ENCODE data around the gene XK. TPM values are rescaled to one million over a fixed set of nuclear protein-coding genes. Genes with fewer than 3 reads are reported as not detected.

XK gene
- total and polyA plus RNA-seq, 9 of the 15 experiments (the other 6 are each of a cell fraction or from before 2014, with no cell fraction given) = 4.0 to 21.6 (median 11.6) TPM

- Histone ChIP-seq H3K36me3 (ENCODE audit: control insufficient read depth, insufficient read depth, low read length) (no peaks in the 10 kb centered on the region), H3K4me1 (replicated peaks in 1 of 2; ENCODE audit: control insufficient read depth in 2 of 2, insufficient read depth in 2 of 2, low read length in 2 of 2) (no peaks in the 10 kb centered on the region), H3K9ac (ENCODE audit: insufficient read depth in 1 of 2, low read depth in 2 of 2, low read length in 2 of 2) (no peak overlapping the region), H3K9me1 (ENCODE audit: control insufficient read depth, insufficient read depth, low read length) (no peaks in the 10 kb centered on the region), H3K27ac (ENCODE audit: extremely low read depth, low read depth, low read length) (no peak overlapping the region), H3K9me3 (replicated peaks; ENCODE audit: control insufficient read depth, insufficient read depth, low read depth, low read length) (no peaks in the 10 kb centered on the region), H4K20me1 (replicated peaks; ENCODE audit: control insufficient read depth, insufficient read depth, low read length) (no peaks in the 10 kb centered on the region), H2AFZ (ENCODE audit: low read depth, low read length) (no peak overlapping the region), H3K4me2 (ENCODE audit: insufficient read depth, low read length) (no peak overlapping the region), H3K79me2 (ENCODE audit: control insufficient read depth, insufficient read depth, low read length) (no peaks in the 10 kb centered on the region), H3K27me3 (ENCODE audit: control insufficient read depth in 2 of 2, insufficient read depth in 2 of 2, low read length in 2 of 2) (no peaks in the 10 kb centered on the region), H3K4me3 (no peak overlapping the region)
- in situ Hi-C loops (cut with MboI) (loop anchor here (5.0 to 25.0 kb wide), 2 partner anchors 76 to 416 kb away; no protein-coding TSS in a partner anchor), intact Hi-C loops (cut with micrococcal nuclease) (loop anchor here (1.0 to 10.0 kb wide), 4 partner anchors 79 to 429 kb away; partner anchors contain the start of gene LANCL3)
- no peak for TF ChIP-seq HMG20B (CRISPR knock-in tag; IDR thresholded peaks at IDR 0.05)
- no peak for TF ChIP-seq MTA3 (IDR thresholded peaks at IDR 0.05; ENCODE audit: borderline replicate concordance)
- no peak for TF ChIP-seq ZNF764 (CRISPR knock-in tag; IDR thresholded peaks at IDR 0.05; ENCODE audit: low read depth)
- DNase-seq (ENCODE audit: extremely low read depth in 1 of 4, low spot score in 3 of 4) (no peak), FAIRE-seq (no peak), ATAC-seq (no peak)
- BruUV-seq (replicated peaks) = no TSS peak
- ChIA-PET POLR2A (interaction anchor here (0.7 to 0.9 kb wide), 3 partner anchors 16 to 427 kb away, joined by 3 to 5 read pairs (median 3); no protein-coding TSS in a partner anchor), CTCF (ENCODE audit: low intra/inter-chr PET ratio) (interaction anchor here (0.6 to 3.1 kb wide), 3 partner anchors 80 to 498 kb away, joined by 3 to 21 read pairs (median 4); no protein-coding TSS in a partner anchor)
- WGBS (ENCODE audit: insufficient coverage, low coverage, missing lambda C conversion rate) = 60% methylated on average over 1 of the region's 1 CpG
Measured at GRCh38 chrX:37745835-37746217, 60.2 kb downstream of the XK start.

DNA sequence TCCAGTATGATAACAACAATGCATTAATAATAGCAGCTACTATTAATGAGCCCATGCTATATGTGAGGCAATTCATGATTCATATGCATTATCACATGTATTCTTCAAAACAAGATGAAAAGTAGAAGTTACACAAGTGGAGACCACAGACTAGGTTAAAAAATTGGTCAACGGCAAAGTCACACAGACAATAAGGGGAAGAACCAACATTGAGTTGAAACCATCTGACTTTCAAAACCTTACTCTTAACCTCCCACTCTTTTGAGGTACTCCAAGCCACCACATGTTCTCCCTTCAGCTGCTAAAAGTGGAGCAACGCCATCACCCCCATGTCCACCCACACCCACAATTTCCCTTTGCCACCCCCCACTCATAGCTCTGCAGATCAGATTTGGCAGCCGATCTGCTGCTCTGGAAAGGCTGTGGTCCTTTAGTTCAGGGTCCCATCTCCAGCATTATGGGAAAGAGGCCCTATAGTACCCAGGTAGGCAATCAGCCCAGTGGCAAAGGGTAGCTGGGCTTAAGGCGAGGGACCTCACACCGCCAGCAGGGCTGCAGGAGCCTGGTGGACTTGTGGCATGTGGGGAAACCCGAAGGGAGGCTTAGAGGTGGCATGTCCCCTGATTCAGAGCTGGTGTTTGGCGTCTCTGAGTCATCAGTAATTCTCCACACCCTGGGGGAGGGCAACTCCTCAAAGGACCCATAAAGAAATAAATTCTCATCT lies 60.8 kb downstream of the XK start:
- H3K9me3 ChIP-seq (replicated peaks; ENCODE audit: control insufficient read depth, insufficient read depth, low read depth, low read length) = no peaks in the 10 kb centered on the region
- ATAC-seq = no peak
- no peaks in the 10 kb centered on the region for H3K27me3 ChIP-seq (ENCODE audit: control insufficient read depth in 2 of 2, insufficient read depth in 2 of 2, low read length in 2 of 2)
- WGBS (ENCODE audit: insufficient coverage, low coverage, missing lambda C conversion rate) = 28% methylated on average over 6 of the region's 7 CpGs
- no peaks in the 10 kb centered on the region for H3K9me1 ChIP-seq (ENCODE audit: control insufficient read depth, insufficient read depth, low read length)
- no peaks in the 10 kb centered on the region for H3K79me2 ChIP-seq (ENCODE audit: control insufficient read depth, insufficient read depth, low read length)
- H3K4me1 ChIP-seq (replicated peaks in 1 of 2; ENCODE audit: control insufficient read depth in 2 of 2, insufficient read depth in 2 of 2, low read length in 2 of 2) = no peaks in the 10 kb centered on the region
- ChIA-PET CTCF (ENCODE audit: low intra/inter-chr PET ratio) (interaction anchor here (3.1 kb wide), 1 partner anchor 79 kb away, joined by 21 read pairs; no protein-coding TSS in a partner anchor), POLR2A (no interaction called here)
- H3K4me3 ChIP-seq = no peak overlapping the region
- no peak overlapping the region for H3K9ac ChIP-seq (ENCODE audit: insufficient read depth in 1 of 2, low read depth in 2 of 2, low read length in 2 of 2)
- no peak overlapping the region for H3K4me2 ChIP-seq (ENCODE audit: insufficient read depth, low read length)
- in situ Hi-C loops (cut with MboI) = loop anchor here (5.0 to 25.0 kb wide), 2 partner anchors 76 to 416 kb away; no protein-coding TSS in a partner anchor
- no peak overlapping the region for H2AFZ ChIP-seq (ENCODE audit: low read depth, low read length)
- no peak for FAIRE-seq
- no peak for DNase-seq (ENCODE audit: extremely low read depth in 1 of 4, low spot score in 3 of 4)
- no peaks in the 10 kb centered on the region for H4K20me1 ChIP-seq (replicated peaks; ENCODE audit: control insufficient read depth, insufficient read depth, low read length)
- H3K36me3 ChIP-seq (ENCODE audit: control insufficient read depth, insufficient read depth, low read length) = no peaks in the 10 kb centered on the region
- no peak overlapping the region for H3K27ac ChIP-seq (ENCODE audit: extremely low read depth, low read depth, low read length)
- BruUV-seq (replicated peaks) = no TSS peak
- intact Hi-C loops (cut with micrococcal nuclease) = loop anchor here (5.0 to 10.0 kb wide), 2 partner anchors 174 to 242 kb away; partner anchors contain the start of gene LANCL3
- TF ChIP-seq ZNF436 (CRISPR knock-in tag; IDR thresholded peaks at IDR 0.05) (no peak), ZNF609 (CRISPR knock-in tag; IDR thresholded peaks at IDR 0.05; ENCODE audit: borderline replicate concordance) (no peak), L3MBTL2 (IDR thresholded peaks at IDR 0.05) (no peak), ARNT (IDR thresholded peaks at IDR 0.05) (no peak)
- TF ChIP-seq, protein P1, sequence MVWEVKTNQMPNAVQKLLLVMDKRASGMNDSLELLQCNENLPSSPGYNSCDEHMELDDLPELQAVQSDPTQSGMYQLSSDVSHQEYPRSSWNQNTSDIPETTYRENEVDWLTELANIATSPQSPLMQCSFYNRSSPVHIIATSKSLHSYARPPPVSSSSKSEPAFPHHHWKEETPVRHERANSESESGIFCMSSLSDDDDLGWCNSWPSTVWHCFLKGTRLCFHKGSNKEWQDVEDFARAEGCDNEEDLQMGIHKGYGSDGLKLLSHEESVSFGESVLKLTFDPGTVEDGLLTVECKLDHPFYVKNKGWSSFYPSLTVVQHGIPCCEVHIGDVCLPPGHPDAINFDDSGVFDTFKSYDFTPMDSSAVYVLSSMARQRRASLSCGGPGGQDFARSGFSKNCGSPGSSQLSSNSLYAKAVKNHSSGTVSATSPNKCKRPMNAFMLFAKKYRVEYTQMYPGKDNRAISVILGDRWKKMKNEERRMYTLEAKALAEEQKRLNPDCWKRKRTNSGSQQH (CRISPR knock-in tag; IDR thresholded peaks at IDR 0.05) = no peak

Measured in K562 (cell line).